Esophagus squamous epithelium (tissue), 4 donors: ENCODE results near the gene CEP250.

ENCODE experiments used
- CTCF ChIP-seq, 6 experiments: fragments of 450-650 bp in 4 of 6; fragments of 200-600 bp in 2 of 6; sonication (generic) in 2 of 6; IDR thresholded peaks; one replicate each; pipeline ENCODE4 v1.5.1; 2016 to 2019; ENCODE audit warnings: antibody characterized with exemption in 6 of 6, mild to moderate bottlenecking in 4 of 6, moderate library complexity in 4 of 6
- POLR2A ChIP-seq, 4 donors: fragments of 450-650 bp; IDR thresholded peaks; one replicate each; pipeline ENCODE4 v1.6.1; 2017; ENCODE audit warnings: antibody characterized with exemption in 4 of 4, mild to moderate bottlenecking in 4 of 4, moderate library complexity in 3 of 4

- no peak for TF ChIP-seq CTCF (IDR thresholded peaks at IDR 0.05)
- no peak for TF ChIP-seq POLR2A (IDR thresholded peaks at IDR 0.05)
These were observed 103.1 kb downstream of the CEP250 start for GRCh38 chr20:35558451-35558850.
